HG03097 (cell line): ENCODE data around the gene TTLL8.

Experiments used
- ATAC-seq: cut with Tn5 transposase; IDR thresholded peaks from one replicate; pipeline ENCODE4 v1.9.1; 2021; ENCODE audit not compliant: unreplicated experiment, low FRiP score

Gene TTLL8

GRCh38 chr22:50025993-50026392 lies 32.1 kb downstream of the TTLL8 start:
- no peak for ATAC-seq

- no peak for ATAC-seq
Observed at GRCh38 chr22:50022171-50022819, 35.8 kb downstream of the TTLL8 start.

GRCh38 chr22:50020606-50021005 lies 37.5 kb downstream of the TTLL8 start:
- no peak for ATAC-seq

GRCh38 chr22:50019316-50019715 lies 38.8 kb downstream of the TTLL8 start:
- no peak for ATAC-seq

GRCh38 chr22:50018608-50019285 lies 39.4 kb downstream of the TTLL8 start:
- ATAC-seq: no peak

- ATAC-seq: no peak
Observed at GRCh38 chr22:50017701-50018224, 40.3 kb downstream of the TTLL8 start.

GRCh38 chr22:50016988-50017700 lies 41.0 kb downstream of the TTLL8 start:
- ATAC-seq: no peak

- no peak for ATAC-seq
Observed at GRCh38 chr22:50016308-50016987, 41.6 kb downstream of the TTLL8 start.

- no peak for ATAC-seq
Observed at GRCh38 chr22:50015451-50016307, 42.4 kb downstream of the TTLL8 start.

GRCh38 chr22:50014655-50015401 lies 43.3 kb downstream of the TTLL8 start:
- no peak for ATAC-seq

- ATAC-seq: no peak
Observed at GRCh38 chr22:50014053-50014501, 44.0 kb downstream of the TTLL8 start.

GRCh38 chr22:50012211-50013181 lies 45.6 kb downstream of the TTLL8 start, which contains the start of gene IL17REL:
IL17REL (minus strand) TSS chr22:50012765; CDS start chr22:50012646, 119 bp downstream.
- no peak for ATAC-seq

- ATAC-seq: no peak
Observed at GRCh38 chr22:50011447-50012210, 46.5 kb downstream of the TTLL8 start.

GRCh38 chr22:50010676-50011446 lies 47.2 kb downstream of the TTLL8 start:
- ATAC-seq: no peak

- no peak for ATAC-seq
Observed at GRCh38 chr22:50009765-50010675, 48.1 kb downstream of the TTLL8 start.
